Neutrophil (primary cell): ENCODE data around the gene FBXO21.
"Not testable (repeated sequence)": the region's sequence is repeated elsewhere in the genome, so short reads cannot be mapped to it uniquely, and the experiment has no call there.

Experiments used
- H3K27ac ChIP-seq: fragments of 200-600 bp; sonication (generic); 2 replicates; pipeline ENCODE4 v1.5.1; 2016; ENCODE audit warnings: mild to moderate bottlenecking, moderate library complexity
- H3K27me3 ChIP-seq: fragments of 200-600 bp; sonication (generic); 2 replicates; pipeline ENCODE4 v1.6.0; 2016; ENCODE audit warnings: mild to moderate bottlenecking
- H3K36me3 ChIP-seq: fragments of 200-600 bp; sonication (generic); 2 replicates; pipeline ENCODE4 v1.5.1; 2017
- H3K4me1 ChIP-seq, 2 experiments: fragments of 200-600 bp in 1 of 2; sonication (generic) in 1 of 2; 1 replicate in 1 of 2; 2 replicates in 1 of 2; pipeline versions ENCODE4 v1.5.1 to v1.6.1; 2013 to 2016; ENCODE audit warnings: low read depth in 1 of 2, low read length in 1 of 2, mild to moderate bottlenecking in 1 of 2, moderate library complexity in 1 of 2; ENCODE audit not compliant: control insufficient read depth in 1 of 2, insufficient read depth in 1 of 2
- H3K4me3 ChIP-seq, 2 experiments: fragments of 200-600 bp in 1 of 2; sonication (generic) in 1 of 2; 1 replicate in 1 of 2; 2 replicates in 1 of 2; pipeline ENCODE4 v1.5.1; 2013 to 2016; ENCODE audit warnings: low read depth in 1 of 2, low read length in 1 of 2, mild to moderate bottlenecking in 1 of 2, moderate library complexity in 1 of 2
- H3K9me3 ChIP-seq: fragments of 200-600 bp; sonication (generic); 2 replicates; pipeline ENCODE4 v1.5.1; 2016
- CTCF ChIP-seq: fragments of 200-600 bp; sonication (generic); IDR thresholded peaks from 2 replicates; pipeline ENCODE4 v1.5.1; 2016; ENCODE audit warnings: antibody characterized with exemption

The FBXO21 gene

DNA sequence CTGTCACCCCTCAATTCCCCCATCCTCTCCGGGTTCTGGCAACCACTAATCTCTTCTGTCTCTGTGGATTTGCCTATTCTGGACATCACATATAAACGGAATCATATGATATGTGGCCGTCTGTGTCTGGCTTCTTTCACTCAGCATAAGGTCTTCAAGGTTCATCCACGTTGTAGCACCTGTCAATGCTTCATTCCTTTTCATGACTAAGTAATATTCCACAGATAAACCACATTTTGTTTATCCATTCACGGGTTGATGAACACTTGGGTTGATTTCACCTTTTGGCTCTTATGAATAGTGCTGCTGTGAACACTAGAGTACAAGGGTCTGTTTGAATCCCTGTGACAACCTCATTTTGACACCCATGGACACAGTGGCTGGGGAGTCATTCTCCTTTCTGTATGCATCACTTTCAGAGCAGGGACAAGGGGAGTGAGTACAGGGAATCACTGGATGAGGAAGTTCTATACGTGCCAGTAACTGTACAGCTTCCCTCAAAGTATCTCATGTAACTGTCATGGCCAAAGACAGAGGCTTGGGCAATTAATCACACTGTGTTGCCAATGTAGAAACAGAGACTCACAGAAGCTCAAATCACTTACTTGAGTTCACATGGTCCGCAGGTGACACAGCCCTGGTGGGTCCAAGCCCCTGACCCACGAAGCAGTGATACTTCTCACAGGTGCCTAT, 80.2 kb downstream of the FBXO21 start:
- H3K4me1 ChIP-seq = peaks cover 19 to 25% of the 10 kb centered on the region in 2 experiments
- no peak overlapping the region for H3K4me3 ChIP-seq
- H3K9me3 ChIP-seq = no peaks in the 10 kb centered on the region
- TF ChIP-seq CTCF = no peak
- no peaks in the 10 kb centered on the region for H3K36me3 ChIP-seq
- H3K27me3 ChIP-seq = peaks cover 41% of the 10 kb centered on the region
- no peak overlapping the region for H3K27ac ChIP-seq

DNA sequence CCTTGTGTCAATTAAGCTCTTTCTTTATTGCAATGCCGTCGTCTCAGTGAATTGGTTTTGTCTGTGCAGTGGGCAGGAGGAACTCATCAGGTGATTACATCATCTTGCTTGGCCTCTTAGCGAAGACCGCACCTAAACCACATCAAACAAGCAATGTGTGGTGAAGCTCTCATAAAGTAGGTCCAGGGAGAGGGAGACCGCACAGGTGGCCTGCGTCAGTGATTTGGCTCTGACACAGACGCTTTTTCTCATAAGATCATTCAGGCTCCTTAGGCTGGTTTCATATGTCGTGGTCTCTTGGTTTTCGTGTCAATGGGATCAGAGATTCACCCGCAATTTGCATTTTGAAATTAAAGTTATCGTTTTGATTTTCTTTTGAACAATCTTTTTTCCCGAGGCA, 84.4 kb downstream of the FBXO21 start:
- no peaks in the 10 kb centered on the region for H3K36me3 ChIP-seq
- H3K9me3 ChIP-seq = no peaks in the 10 kb centered on the region
- no peak overlapping the region for H3K27ac ChIP-seq
- TF ChIP-seq CTCF = no peak
- no peak overlapping the region for H3K4me3 ChIP-seq
- H3K4me1 ChIP-seq = peaks cover 18 to 19% of the 10 kb centered on the region in 2 experiments
- H3K27me3 ChIP-seq = peaks cover 51% of the 10 kb centered on the region

DNA sequence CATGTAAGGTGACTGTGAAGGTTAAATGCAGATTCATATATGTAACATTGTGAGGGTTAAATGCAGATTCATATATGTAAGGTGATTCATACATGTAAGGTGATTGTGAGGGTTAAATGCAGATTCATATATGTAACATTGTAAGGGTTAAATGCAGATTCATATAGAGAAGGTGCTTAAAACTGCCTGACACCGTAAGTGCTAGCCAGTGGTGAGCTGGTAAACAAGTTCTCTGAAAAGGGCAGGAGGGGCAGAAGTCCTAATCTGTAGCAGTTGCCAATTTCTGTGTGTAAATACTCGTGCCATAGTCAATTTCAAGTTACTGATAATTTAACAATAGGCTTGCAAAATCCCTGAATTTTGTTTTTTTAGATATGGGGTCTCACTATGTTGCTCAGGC, 86.3 kb downstream of the FBXO21 start:
- not testable (repeated sequence) for H3K9me3 ChIP-seq, H3K27ac ChIP-seq, H3K4me3 ChIP-seq, H3K36me3 ChIP-seq
- Histone ChIP-seq H3K27me3 (peaks cover 48% of the 10 kb centered on the region), H3K4me1 (peaks cover 27 to 28% of the 10 kb centered on the region in 2 experiments)

DNA sequence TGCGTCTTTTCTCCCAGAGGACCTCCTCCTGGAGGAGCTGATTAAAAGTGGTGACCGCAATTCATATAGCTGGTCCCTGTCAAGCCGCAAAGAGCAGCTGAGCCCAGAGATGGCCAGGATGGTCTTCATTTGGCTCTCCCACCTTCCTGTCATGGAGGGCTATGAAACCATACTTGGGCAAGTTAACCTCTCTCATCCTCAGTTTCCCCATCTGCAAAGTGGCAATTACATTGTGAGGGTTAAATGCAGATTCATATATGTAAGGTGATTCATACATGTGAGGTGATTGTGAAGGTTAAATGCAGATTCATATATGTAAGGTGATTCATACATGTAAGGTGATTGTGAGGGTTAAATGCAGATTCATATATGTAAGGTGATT, 87.5 kb downstream of the FBXO21 start:
- no peaks in the 10 kb centered on the region for H3K9me3 ChIP-seq
- H3K27me3 ChIP-seq = peaks cover 41% of the 10 kb centered on the region
- H3K4me3 ChIP-seq = no peak overlapping the region
- H3K27ac ChIP-seq = no peak overlapping the region
- no peak for TF ChIP-seq CTCF
- H3K4me1 ChIP-seq = peaks cover 34 to 35% of the 10 kb centered on the region in 2 experiments
- no peaks in the 10 kb centered on the region for H3K36me3 ChIP-seq

GRCh38 chr12:117101953-117102799, 88.1 kb downstream of the FBXO21 start:
- no peak overlapping the region for H3K4me3 ChIP-seq
- H3K36me3 ChIP-seq = no peaks in the 10 kb centered on the region
- TF ChIP-seq CTCF = no peak
- peaks cover 40 to 42% of the 10 kb centered on the region in 2 experiments for H3K4me1 ChIP-seq
- H3K27me3 ChIP-seq = peaks cover 35% of the 10 kb centered on the region
- no peaks in the 10 kb centered on the region for H3K9me3 ChIP-seq
- H3K27ac ChIP-seq = no peak overlapping the region
